ENCODE measurements around the gene MPO. TPM values are rescaled to one million over a fixed set of nuclear protein-coding genes. Genes with fewer than 3 reads are reported as not detected.

Gene MPO
- total and polyA plus RNA-seq, 10 of the 15 experiments (the other 5 are each of a cell fraction or from before 2014, with no cell fraction given), result 0.06 to 0.49 (median 0.14) TPM

DNA sequence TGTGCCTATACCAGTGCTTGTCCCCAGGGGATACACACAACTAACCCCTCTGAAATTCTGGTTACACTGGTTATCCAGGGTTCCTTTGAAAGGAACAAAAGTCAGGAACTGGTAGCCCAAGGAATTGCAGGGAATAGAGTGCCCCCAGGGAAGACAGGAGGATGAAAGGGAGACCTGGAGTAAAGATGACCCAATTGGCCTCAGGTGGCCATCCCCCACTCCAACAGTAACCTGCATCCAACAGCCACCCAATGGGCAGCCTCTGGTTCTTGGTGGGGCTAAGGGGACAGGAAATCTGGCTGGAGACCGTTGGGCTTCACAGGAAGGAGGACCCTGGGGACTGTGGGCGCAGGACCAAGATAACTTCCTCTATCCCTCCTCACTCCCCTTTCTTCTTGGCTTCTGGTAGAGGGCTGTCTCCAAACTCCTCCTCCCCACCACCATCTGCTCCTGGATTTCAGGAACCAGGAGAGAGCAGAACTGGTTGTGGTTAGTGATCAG is 826 bp upstream of the MPO start:
- no peaks in the 10 kb centered on the region for H4K20me1 ChIP-seq (ENCODE audit: control insufficient read depth, insufficient read depth)
- H3K9ac ChIP-seq (ENCODE audit: control insufficient read depth, insufficient read depth, low read length), result no peak overlapping the region
- no peaks in the 10 kb centered on the region for H3K79me2 ChIP-seq (ENCODE audit: control insufficient read depth, insufficient read depth, low read length)
- ChIA-PET SMC1A (ENCODE audit: uncharacterized antibody, unreplicated experiment) (interaction anchor here (0.9 to 1.5 kb wide), 2 partner anchors 63 to 166 kb away, joined by 3 to 4 read pairs; no protein-coding TSS in a partner anchor), POLR2A (interaction anchor here (0.7 kb wide), 1 partner anchor 9 kb away, joined by 4 read pairs; no protein-coding TSS in a partner anchor), RAD21 (ENCODE audit: unreplicated experiment) (no interaction called here), CTCF (no interaction called here)
- FAIRE-seq (no peak), ATAC-seq (no peak), DNase-seq (ENCODE audit: low read depth, low spot score) (no peak)
- H3K4me3 ChIP-seq, result no peak overlapping the region
- H3K27ac ChIP-seq (ENCODE audit: control insufficient read depth, insufficient read depth), result no peak overlapping the region
- no peaks in the 10 kb centered on the region; a peak in 1 of 4 replicates for H3K27me3 ChIP-seq (replicated peaks in 1 of 2; ENCODE audit: control insufficient read depth in 2 of 2, insufficient read depth in 2 of 2, low read length in 1 of 2)
- no peak overlapping the region for H2AFZ ChIP-seq (ENCODE audit: control insufficient read depth, low read depth, low read length)
- no peaks in the 10 kb centered on the region for H3K4me1 ChIP-seq (ENCODE audit: control insufficient read depth, insufficient read depth, low read length)
- no peak for TF ChIP-seq NFIC (IDR thresholded peaks at IDR 0.05; ENCODE audit: low read depth, low read length)
- TF ChIP-seq NFYB (IDR thresholded peaks at IDR 0.05; ENCODE audit: insufficient read depth, low read depth, low read length), result peak; percentile 42; the same call in 1 of the 2 replicates
- TF ChIP-seq, protein P1, sequence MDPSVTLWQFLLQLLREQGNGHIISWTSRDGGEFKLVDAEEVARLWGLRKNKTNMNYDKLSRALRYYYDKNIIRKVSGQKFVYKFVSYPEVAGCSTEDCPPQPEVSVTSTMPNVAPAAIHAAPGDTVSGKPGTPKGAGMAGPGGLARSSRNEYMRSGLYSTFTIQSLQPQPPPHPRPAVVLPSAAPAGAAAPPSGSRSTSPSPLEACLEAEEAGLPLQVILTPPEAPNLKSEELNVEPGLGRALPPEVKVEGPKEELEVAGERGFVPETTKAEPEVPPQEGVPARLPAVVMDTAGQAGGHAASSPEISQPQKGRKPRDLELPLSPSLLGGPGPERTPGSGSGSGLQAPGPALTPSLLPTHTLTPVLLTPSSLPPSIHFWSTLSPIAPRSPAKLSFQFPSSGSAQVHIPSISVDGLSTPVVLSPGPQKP (IDR thresholded peaks at IDR 0.05; ENCODE audit: low read depth, low read length), result no peak
- H3K9me3 ChIP-seq (replicated peaks; ENCODE audit: control insufficient read depth, insufficient read depth, low read length), result no peaks in the 10 kb centered on the region
- in situ Hi-C loops (cut with MboI) (no loop called here), intact Hi-C loops (cut with micrococcal nuclease; ENCODE audit: unreplicated experiment) (no loop called here)
- BruUV-seq (replicated peaks), result no TSS peak
- WGBS (ENCODE audit: insufficient coverage, insufficient replicate concordance, low lambda C conversion rate, missing lambda C conversion rate), result 0% methylated on average over 1 of the region's 2 CpGs
- H3K36me3 ChIP-seq (ENCODE audit: control insufficient read depth in 2 of 2, insufficient read depth in 2 of 2, low read length in 1 of 2), result no peaks in the 10 kb centered on the region
- no peak overlapping the region for H3K4me2 ChIP-seq (ENCODE audit: control insufficient read depth, insufficient read depth)

GRCh38 chr17:58279736-58280479 is 827 bp downstream of the MPO start:
- CTCF ChIA-PET, result interaction anchor here (1.0 kb wide), 1 partner anchor 30 kb away, joined by 4 read pairs; no protein-coding TSS in a partner anchor
- Histone ChIP-seq H2AFZ (ENCODE audit: control insufficient read depth, low read depth, low read length) (no peak overlapping the region), H3K79me2 (ENCODE audit: control insufficient read depth, insufficient read depth, low read length) (no peaks in the 10 kb centered on the region), H3K27me3 (replicated peaks in 1 of 2; ENCODE audit: control insufficient read depth in 2 of 2, insufficient read depth in 2 of 2, low read length in 1 of 2) (no peaks in the 10 kb centered on the region; a peak in 1 of 4 replicates), H3K9me3 (replicated peaks; ENCODE audit: control insufficient read depth, insufficient read depth, low read length) (no peaks in the 10 kb centered on the region), H3K9ac (ENCODE audit: control insufficient read depth, insufficient read depth, low read length) (no peak overlapping the region), H3K36me3 (ENCODE audit: control insufficient read depth in 2 of 2, insufficient read depth in 2 of 2, low read length in 1 of 2) (no peaks in the 10 kb centered on the region), H3K4me2 (ENCODE audit: control insufficient read depth, insufficient read depth) (no peak overlapping the region), H3K4me3 (no peak overlapping the region), H3K27ac (ENCODE audit: control insufficient read depth, insufficient read depth) (no peak overlapping the region), H4K20me1 (ENCODE audit: control insufficient read depth, insufficient read depth) (no peaks in the 10 kb centered on the region), H3K4me1 (ENCODE audit: control insufficient read depth, insufficient read depth, low read length) (no peaks in the 10 kb centered on the region)
- RAD21 ChIA-PET (ENCODE audit: unreplicated experiment), result no interaction called here
- SMC1A ChIA-PET (ENCODE audit: uncharacterized antibody, unreplicated experiment), result interaction anchor here (1.5 kb wide), 1 partner anchor 168 kb away, joined by 4 read pairs; no protein-coding TSS in a partner anchor
- POLR2A ChIA-PET, result no interaction called here
- in situ Hi-C loops (cut with MboI) (no loop called here), intact Hi-C loops (cut with micrococcal nuclease; ENCODE audit: unreplicated experiment) (no loop called here)
- ATAC-seq (no peak), DNase-seq (ENCODE audit: low read depth, low spot score) (no peak), FAIRE-seq (no peak)
- WGBS (ENCODE audit: insufficient coverage, insufficient replicate concordance, low lambda C conversion rate, missing lambda C conversion rate), result 33% methylated on average over 16 of the region's 16 CpGs
- BruUV-seq (replicated peaks), result no TSS peak
- TF ChIP-seq ZNF207 (IDR thresholded peaks at IDR 0.05; ENCODE audit: borderline replicate concordance) (no peak), FOS (IDR thresholded peaks at IDR 0.05; ENCODE audit: borderline replicate concordance, extremely low read depth, insufficient read length) (no peak), TCF3 (IDR thresholded peaks at IDR 0.05; ENCODE audit: borderline replicate concordance, insufficient read depth, low read depth, low read length) (no peak), HDAC6 (IDR thresholded peaks at IDR 0.05; ENCODE audit: unreplicated experiment) (no peak)
- TF ChIP-seq, protein P2, sequence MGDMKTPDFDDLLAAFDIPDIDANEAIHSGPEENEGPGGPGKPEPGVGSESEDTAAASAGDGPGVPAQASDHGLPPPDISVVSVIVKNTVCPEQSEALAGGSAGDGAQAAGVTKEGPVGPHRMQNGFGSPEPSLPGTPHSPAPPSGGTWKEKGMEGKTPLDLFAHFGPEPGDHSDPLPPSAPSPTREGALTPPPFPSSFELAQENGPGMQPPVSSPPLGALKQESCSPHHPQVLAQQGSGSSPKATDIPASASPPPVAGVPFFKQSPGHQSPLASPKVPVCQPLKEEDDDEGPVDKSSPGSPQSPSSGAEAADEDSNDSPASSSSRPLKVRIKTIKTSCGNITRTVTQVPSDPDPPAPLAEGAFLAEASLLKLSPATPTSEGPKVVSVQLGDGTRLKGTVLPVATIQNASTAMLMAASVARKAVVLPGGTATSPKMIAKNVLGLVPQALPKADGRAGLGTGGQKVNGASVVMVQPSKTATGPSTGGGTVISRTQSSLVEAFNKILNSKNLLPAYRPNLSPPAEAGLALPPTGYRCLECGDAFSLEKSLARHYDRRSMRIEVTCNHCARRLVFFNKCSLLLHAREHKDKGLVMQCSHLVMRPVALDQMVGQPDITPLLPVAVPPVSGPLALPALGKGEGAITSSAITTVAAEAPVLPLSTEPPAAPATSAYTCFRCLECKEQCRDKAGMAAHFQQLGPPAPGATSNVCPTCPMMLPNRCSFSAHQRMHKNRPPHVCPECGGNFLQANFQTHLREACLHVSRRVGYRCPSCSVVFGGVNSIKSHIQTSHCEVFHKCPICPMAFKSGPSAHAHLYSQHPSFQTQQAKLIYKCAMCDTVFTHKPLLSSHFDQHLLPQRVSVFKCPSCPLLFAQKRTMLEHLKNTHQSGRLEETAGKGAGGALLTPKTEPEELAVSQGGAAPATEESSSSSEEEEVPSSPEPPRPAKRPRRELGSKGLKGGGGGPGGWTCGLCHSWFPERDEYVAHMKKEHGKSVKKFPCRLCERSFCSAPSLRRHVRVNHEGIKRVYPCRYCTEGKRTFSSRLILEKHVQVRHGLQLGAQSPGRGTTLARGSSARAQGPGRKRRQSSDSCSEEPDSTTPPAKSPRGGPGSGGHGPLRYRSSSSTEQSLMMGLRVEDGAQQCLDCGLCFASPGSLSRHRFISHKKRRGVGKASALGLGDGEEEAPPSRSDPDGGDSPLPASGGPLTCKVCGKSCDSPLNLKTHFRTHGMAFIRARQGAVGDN (IDR thresholded peaks at IDR 0.05), result no peak
- TF ChIP-seq, protein P1 (IDR thresholded peaks at IDR 0.05; ENCODE audit: low read depth, low read length), result no peak

Data from GM12878 (cell line).